K562 (cell line): ENCODE results near the gene NES. TPM values are rescaled to one million over a fixed set of nuclear protein-coding genes. Genes with fewer than 3 reads are reported as not detected.

ENCODE experiments used
- ATF7 ChIP-seq: fragments of 450-650 bp; IDR thresholded peaks from 2 replicates; pipeline ENCODE4 v1.7.1; 2014; ENCODE audit warnings: mild to moderate bottlenecking, moderate library complexity
- BCLAF1 ChIP-seq, 2 experiments: fragments of 450-650 bp in 1 of 2; IDR thresholded peaks; 2 replicates each; pipeline ENCODE4 v1.6.1; 2011 to 2017; ENCODE audit warnings: low read depth in 2 of 2, antibody characterized with exemption in 1 of 2, borderline replicate concordance in 1 of 2, low read length in 1 of 2, mild to moderate bottlenecking in 1 of 2, mixed read lengths in 1 of 2; ENCODE audit not compliant: control insufficient read depth in 1 of 2
- ID3 ChIP-seq, 2 experiments: fragments of 250-450 bp in 1 of 2; fragments of 450-650 bp in 1 of 2; sonication (Bioruptor Pico) in 1 of 2; IDR thresholded peaks; 2 replicates each; pipeline versions ENCODE4 v1.6.1 to v1.8.0; 2016 to 2021; ENCODE audit warnings: mild to moderate bottlenecking in 2 of 2, moderate library complexity in 2 of 2, missing compliant biosample characterization in 1 of 2, missing genetic modification characterization in 1 of 2
- KLF13 ChIP-seq: fragments of 450-650 bp; IDR thresholded peaks from 2 replicates; pipeline ENCODE4 v1.6.1; 2016; ENCODE audit warnings: missing genetic modification characterization, low read depth, mild to moderate bottlenecking, missing compliant biosample characterization, moderate library complexity, borderline replicate concordance
- RBM34 ChIP-seq: fragments of 200-400 bp; formaldehyde crosslinking; IDR thresholded peaks from 2 replicates; pipeline ENCODE4 v1.6.1; 2018; ENCODE audit warnings: low read length, borderline replicate concordance; ENCODE audit not compliant: insufficient read depth
- TAF7 ChIP-seq: fragments of 450-650 bp; IDR thresholded peaks from 2 replicates; pipeline ENCODE4 v1.6.1; 2016; ENCODE audit warnings: missing genetic modification characterization, missing compliant biosample characterization
- UBTF ChIP-seq, 2 experiments: IDR thresholded peaks; 2 replicates each; pipeline ENCODE4 v1.6.1; 2012; ENCODE audit warnings: improper control_type of control experiment in 2 of 2, low read depth in 2 of 2, low read length in 2 of 2, borderline replicate concordance in 1 of 2
- ZBTB40 ChIP-seq, 2 experiments: fragments of 450-650 bp in 1 of 2; sonication (generic) in 1 of 2; formaldehyde crosslinking in 1 of 2; IDR thresholded peaks; 2 replicates each; pipeline versions ENCODE4 v1.7.1 to v1.9.0; 2016 to 2022; ENCODE audit warnings: inconsistent platforms in 1 of 2, mild to moderate bottlenecking in 1 of 2, missing genetic modification reagents in 1 of 2
- ZNF707 ChIP-seq: fragments of 250-450 bp; sonication (Bioruptor Pico); conservative IDR thresholded peaks from 2 replicates; pipeline ENCODE4 v1.8.0; 2022; ENCODE audit warnings: inconsistent platforms, mild to moderate bottlenecking, moderate library complexity
- polyA plus RNA-seq, 8 experiments: library from polyadenylated mRNA; depleted of rRNA in 4 of 8; stranded (reverse) in 5 of 8; unstranded in 3 of 8; fragments of >200 nt; fragmentation: Nextera tagmentation in 2 of 8; fragmentation: Illumina TruSeq in 1 of 8; extraction: Ambion mirVana in 2 of 8; extraction: Trizol in 1 of 8; gene quantifications; 2 replicates each; pipeline versions ENCODE4 v1.2.1 to v1.2.3, GENCODE V29; 2011 to 2014; ENCODE audit warnings: inconsistent platforms in 1 of 8, missing spikeins in 1 of 8
- total RNA-seq, 7 experiments: library from RNA; depleted of rRNA in 6 of 7; stranded (reverse); fragments of >200 nt in 6 of 7; fragmentation: Illumina TruSeq in 2 of 7; extraction: Trizol in 2 of 7; gene quantifications; 2 replicates each; pipeline versions ENCODE4 v1.2.1 to v1.2.3, GENCODE V29; 2011 to 2021; ENCODE audit warnings: low replicate concordance in 1 of 7

NES gene
- total and polyA plus RNA-seq, 9 of the 15 experiments (the other 6 are each of a cell fraction or from before 2014, with no cell fraction given), result 0.10 to 8.6 (median 4.2) TPM

- no peak for TF ChIP-seq ID3 (CRISPR knock-in tag; IDR thresholded peaks at IDR 0.05)
- peak; percentile 79 for TF ChIP-seq ID3 (tag; IDR thresholded peaks at IDR 0.05)
- peak; percentile 70 for TF ChIP-seq ZBTB40 (IDR thresholded peaks at IDR 0.05)
- TF ChIP-seq ZBTB40 (CRISPR knock-in tag; IDR thresholded peaks at IDR 0.05), result no peak
- TF ChIP-seq TAF7, result no peak
- TF ChIP-seq ZNF707 (CRISPR knock-in tag), result no peak
- no peak; a peak in 1 of 4 replicates for TF ChIP-seq BCLAF1 (IDR thresholded peaks at IDR 0.05; ENCODE audit: borderline replicate concordance in 1 of 2, control insufficient read depth in 1 of 2, low read depth in 2 of 2, low read length in 1 of 2)
- no peak for TF ChIP-seq RBM34
- no peak for TF ChIP-seq UBTF (IDR thresholded peaks at IDR 0.05; ENCODE audit: borderline replicate concordance in 1 of 2, low read depth in 2 of 2, low read length in 2 of 2)
- peak; percentile 98 for TF ChIP-seq ATF7
- TF ChIP-seq KLF13 (tag), result 0 out of 2 replicates have a peak, but pooled peaks have one; percentile 14
These were observed 17.0 kb downstream of the NES start (continued) for GRCh38 chr1:156659988-156660751.
